Activated T-cell treated with anti-CD3 and anti-CD28 coated beads for 48 hours (primary cell): ENCODE data around the gene CUL5.
"Not testable (repeated sequence)": the region's sequence is repeated elsewhere in the genome, so short reads cannot be mapped to it uniquely, and the experiment has no call there.

Source experiments
- DNase-seq: peaks from one replicate; pipeline ENCODE4 v3.0.0-alpha.2; 2020; ENCODE audit warnings: low read depth

The CUL5 gene

GRCh38 chr11:108115500-108116140 is 106.9 kb downstream of the CUL5 start:
- DNase-seq: no peak

- DNase-seq: no peak
These were observed 109.2 kb downstream of the CUL5 start for GRCh38 chr11:108117746-108118371.

- not testable (repeated sequence) for DNase-seq
These were observed 112.2 kb downstream of the CUL5 start for GRCh38 chr11:108120936-108121273.

GRCh38 chr11:108121274-108122155 is 112.8 kb downstream of the CUL5 start, which contains the start of gene ACAT1:
ACAT1 (plus strand) TSS chr11:108121567; CDS start chr11:108121607, 40 bp downstream.
- DNase-seq: peak; percentile 97

- no peak for DNase-seq
These were observed 113.5 kb downstream of the CUL5 start for GRCh38 chr11:108122166-108122628.

GRCh38 chr11:108125096-108125495 is 116.4 kb downstream of the CUL5 start:
- no peak for DNase-seq

GRCh38 chr11:108128772-108129171 is 120.1 kb downstream of the CUL5 start:
- no peak for DNase-seq

- no peak for DNase-seq
These were observed 123.3 kb downstream of the CUL5 start for GRCh38 chr11:108131993-108132392.

GRCh38 chr11:108132993-108133538 is 124.4 kb downstream of the CUL5 start:
- not testable (repeated sequence) for DNase-seq

- DNase-seq: no peak
These were observed 127.3 kb downstream of the CUL5 start for GRCh38 chr11:108135845-108136544.

GRCh38 chr11:108137212-108137611 is 128.5 kb downstream of the CUL5 start:
- no peak for DNase-seq

GRCh38 chr11:108142304-108142703 is 133.6 kb downstream of the CUL5 start:
- DNase-seq: no peak

GRCh38 chr11:108144615-108145014 is 135.9 kb downstream of the CUL5 start:
- no peak for DNase-seq

- DNase-seq: no peak
These were observed 138.5 kb downstream of the CUL5 start for GRCh38 chr11:108147150-108147549.

- DNase-seq: no peak
These were observed 139.9 kb downstream of the CUL5 start for GRCh38 chr11:108148556-108148955.

GRCh38 chr11:108154591-108154990 is 145.9 kb downstream of the CUL5 start:
- no peak for DNase-seq
